Measurements from ENCODE around the gene CCL20.
"Not testable (repeated sequence)": the region's sequence is repeated elsewhere in the genome, so short reads cannot be mapped to it uniquely, and the experiment has no call there.

- TF ChIP-seq MIXL1 (CRISPR knock-in tag; IDR thresholded peaks at IDR 0.05); ZNF329 (CRISPR knock-in tag; IDR thresholded peaks at IDR 0.05; ENCODE audit: low read depth); CTCF (CRISPR knock-in tag; IDR thresholded peaks at IDR 0.05); PHF21A (CRISPR knock-in tag; IDR thresholded peaks at IDR 0.05); GABPB1 (CRISPR knock-in tag; IDR thresholded peaks at IDR 0.05); MAX (IDR thresholded peaks at IDR 0.05); PCBP2 (optimal IDR thresholded peaks at IDR 0.05; ENCODE audit: low read depth, low read length, poor library complexity, severe bottlenecking); MED1 (CRISPR knock-in tag; IDR thresholded peaks at IDR 0.05); ZNF670 (CRISPR knock-in tag; IDR thresholded peaks at IDR 0.05; ENCODE audit: borderline replicate concordance); NFYB (CRISPR knock-in tag; IDR thresholded peaks at IDR 0.05); CEBPZ (IDR thresholded peaks at IDR 0.05; ENCODE audit: low read length); ZBTB7A (CRISPR knock-in tag; IDR thresholded peaks at IDR 0.05): not testable (repeated sequence)
These were observed 16.9 kb upstream of the CCL20 start for GRCh38 chr2:227796768-227797167.
